Choroid plexus epithelial cell (primary cell): Measurements from ENCODE around the gene NR1H2.
"Not testable (repeated sequence)": the region's sequence is repeated elsewhere in the genome, so short reads cannot be mapped to it uniquely, and the experiment has no call there.

Source experiments
- DNase-seq: peaks from one replicate; pipeline ENCODE4 v3.0.0-alpha.2; 2010; ENCODE audit warnings: low read depth
- H3K4me3 ChIP-seq: 2 replicates; pipeline ENCODE4 v1.5.1; 2011; ENCODE audit warnings: low read depth, mild to moderate bottlenecking, control low read depth, low read length, moderate library complexity
- TF ChIP-seq, protein P1 (sequence below): conservative IDR thresholded peaks from 2 replicates; pipeline ENCODE4 v1.5.1; 2011; ENCODE audit warnings: low read depth, mild to moderate bottlenecking, control low read depth, inconsistent platforms, low read length, moderate library complexity

The NR1H2 gene

GRCh38 chr19:50376166-50377050 is at the start of gene NR1H2:
Gene NR1H2 (plus strand): TSS chr19:50376457. CDS start chr19:50377606, 1,149 bp downstream.
- TF ChIP-seq, protein P1, sequence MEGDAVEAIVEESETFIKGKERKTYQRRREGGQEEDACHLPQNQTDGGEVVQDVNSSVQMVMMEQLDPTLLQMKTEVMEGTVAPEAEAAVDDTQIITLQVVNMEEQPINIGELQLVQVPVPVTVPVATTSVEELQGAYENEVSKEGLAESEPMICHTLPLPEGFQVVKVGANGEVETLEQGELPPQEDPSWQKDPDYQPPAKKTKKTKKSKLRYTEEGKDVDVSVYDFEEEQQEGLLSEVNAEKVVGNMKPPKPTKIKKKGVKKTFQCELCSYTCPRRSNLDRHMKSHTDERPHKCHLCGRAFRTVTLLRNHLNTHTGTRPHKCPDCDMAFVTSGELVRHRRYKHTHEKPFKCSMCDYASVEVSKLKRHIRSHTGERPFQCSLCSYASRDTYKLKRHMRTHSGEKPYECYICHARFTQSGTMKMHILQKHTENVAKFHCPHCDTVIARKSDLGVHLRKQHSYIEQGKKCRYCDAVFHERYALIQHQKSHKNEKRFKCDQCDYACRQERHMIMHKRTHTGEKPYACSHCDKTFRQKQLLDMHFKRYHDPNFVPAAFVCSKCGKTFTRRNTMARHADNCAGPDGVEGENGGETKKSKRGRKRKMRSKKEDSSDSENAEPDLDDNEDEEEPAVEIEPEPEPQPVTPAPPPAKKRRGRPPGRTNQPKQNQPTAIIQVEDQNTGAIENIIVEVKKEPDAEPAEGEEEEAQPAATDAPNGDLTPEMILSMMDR = no peak
- peak within 1 kb of the TSS; percentile 95 for H3K4me3 ChIP-seq
- DNase-seq = peak; percentile 99

DNA sequence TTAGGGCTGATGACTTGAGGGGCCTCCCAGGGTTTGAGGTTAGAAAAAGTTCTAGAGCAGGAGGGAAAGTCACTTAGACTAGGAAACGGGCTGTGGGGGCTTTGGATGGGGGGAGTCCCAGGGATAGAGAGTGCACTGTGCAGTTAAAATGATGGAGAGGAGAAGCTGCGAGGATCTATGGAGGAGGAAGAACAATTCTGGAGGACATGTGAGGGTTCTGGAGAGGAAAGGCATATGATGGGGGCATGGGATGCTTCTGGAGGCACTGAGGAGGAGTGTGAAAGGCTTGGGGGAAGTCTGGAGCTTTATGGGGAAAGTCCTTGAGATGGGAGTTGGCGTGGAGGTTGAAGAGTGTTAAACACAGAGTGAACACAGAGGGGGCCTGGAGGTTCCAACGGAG is 49.2 kb upstream of the NR1H2 start:
- TF ChIP-seq, protein P1 = no peak
- no peak for DNase-seq
- no peak overlapping the region for H3K4me3 ChIP-seq

DNA sequence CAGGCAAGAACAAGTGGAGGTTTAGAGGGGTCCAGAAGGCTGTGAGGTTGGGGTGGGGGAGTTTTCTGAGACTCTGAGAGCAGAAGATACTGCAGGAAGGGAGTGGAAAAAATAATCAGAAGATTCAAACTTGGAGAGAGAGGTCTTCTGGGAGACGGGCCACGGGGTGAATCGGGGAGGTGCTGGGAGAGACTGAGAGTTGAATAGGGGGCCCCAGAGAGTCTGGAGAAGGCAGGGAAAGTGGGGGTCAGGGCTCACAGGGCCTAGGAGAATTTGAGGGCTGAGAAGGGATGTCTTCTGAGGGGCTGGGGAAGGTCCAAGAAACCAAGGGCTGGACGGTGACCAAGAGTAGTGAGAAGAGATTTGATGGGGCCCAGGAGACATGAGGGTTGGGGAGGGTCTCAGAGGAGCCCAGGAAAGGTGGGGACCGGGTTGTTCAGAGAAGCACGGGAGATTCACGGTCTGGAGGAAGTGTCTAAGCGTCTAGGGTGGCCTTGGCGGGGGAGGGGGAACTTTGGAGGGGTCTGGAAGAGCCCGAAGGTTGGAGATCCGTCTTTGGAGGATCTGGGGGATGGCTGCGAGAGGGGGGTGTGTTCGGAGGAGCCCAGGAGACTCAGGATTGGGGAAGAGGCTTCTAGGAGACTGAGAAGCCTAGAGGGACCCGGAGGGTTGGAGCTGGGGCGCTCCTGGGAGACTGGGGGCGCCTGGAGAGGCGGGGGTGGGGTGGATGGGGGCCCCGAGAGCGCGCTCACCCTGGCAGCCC is 48.6 kb upstream of the NR1H2 start:
- no peak overlapping the region for H3K4me3 ChIP-seq
- TF ChIP-seq, protein P1 = no peak
- DNase-seq = no peak

DNA sequence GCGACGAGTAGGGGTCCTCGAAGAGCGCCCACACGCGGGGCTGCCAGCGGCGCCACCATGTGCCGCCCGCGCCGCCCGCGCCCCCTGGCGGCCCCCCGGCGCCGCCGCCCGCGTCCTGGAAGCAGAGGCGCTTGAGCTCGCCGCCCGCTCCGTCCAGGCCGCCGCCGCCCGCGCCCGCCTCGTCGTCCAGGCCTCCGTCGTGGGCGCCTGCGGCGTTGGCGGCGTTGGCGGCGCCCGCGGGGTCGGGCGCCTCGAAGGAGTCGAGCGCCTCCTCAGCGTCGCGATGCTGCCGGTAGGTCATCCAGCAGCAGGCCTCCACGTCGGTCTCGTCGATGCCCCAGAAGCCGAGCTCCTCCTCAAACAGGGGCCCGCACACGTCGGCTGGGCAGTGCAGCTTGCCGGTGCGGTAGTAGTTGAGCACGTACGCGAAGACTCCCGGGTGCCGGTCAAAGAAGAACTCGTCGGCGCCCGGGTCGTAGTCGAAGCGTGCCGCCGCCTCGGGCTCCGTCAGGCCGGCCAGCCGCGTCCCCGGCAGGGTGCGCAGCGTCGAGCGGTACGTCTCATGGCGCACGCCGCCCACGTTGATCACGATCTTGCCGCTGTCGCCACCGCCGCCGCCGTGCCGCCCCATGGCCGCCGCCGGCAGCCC is 47.9 kb upstream of the NR1H2 start:
- TF ChIP-seq, protein P1 = no peak
- H3K4me3 ChIP-seq = no peak overlapping the region
- DNase-seq = no peak

- no peak overlapping the region for H3K4me3 ChIP-seq
- DNase-seq = no peak
- TF ChIP-seq, protein P1 = no peak
Observed at GRCh38 chr19:50328873-50329145, 47.4 kb upstream of the NR1H2 start.

GRCh38 chr19:50329146-50329925 is 46.9 kb upstream of the NR1H2 start, which contains the start of gene KCNC3:
Gene KCNC3 (minus strand): TSS chr19:50329377. CDS start chr19:50329082, 295 bp downstream.
- H3K4me3 ChIP-seq = peak within 1 kb of the TSS; percentile 17
- TF ChIP-seq, protein P1 = no peak
- DNase-seq = peak; percentile 93

DNA sequence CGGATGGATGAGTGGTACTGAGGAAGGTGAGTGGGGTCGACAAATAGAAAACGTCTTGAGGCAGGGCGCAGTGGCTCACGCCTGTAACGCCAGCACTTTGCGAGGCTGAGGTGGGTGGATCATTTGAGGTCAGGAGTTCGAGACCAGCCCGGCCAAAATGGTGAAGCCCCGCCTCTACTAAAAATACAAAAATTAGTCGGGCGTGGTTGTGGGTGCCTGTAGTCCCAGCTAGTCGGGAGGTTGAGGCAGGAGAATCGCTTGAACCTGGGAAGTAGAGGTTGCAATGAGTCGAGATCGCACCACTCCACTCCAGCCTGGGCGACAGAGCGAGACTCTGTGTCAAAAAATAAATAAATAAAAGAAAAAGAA is 46.3 kb upstream of the NR1H2 start:
- H3K4me3 ChIP-seq, DNase-seq: not testable (repeated sequence)
